K562 (cell line): ENCODE results near the gene TCEAL9.
"Not testable (repeated sequence)": the region's sequence is repeated elsewhere in the genome, so short reads cannot be mapped to it uniquely, and the experiment has no call there.

Experiments
- ELF1 ChIP-seq: fragments of 200-800 bp; sonication (Bioruptor generic); IDR thresholded peaks from 2 replicates; pipeline ENCODE4 v1.6.1; 2016; ENCODE audit warnings: missing genetic modification characterization, missing compliant biosample characterization
- ERF ChIP-seq: fragments of 450-650 bp; formaldehyde crosslinking; IDR thresholded peaks from 2 replicates; pipeline ENCODE4 v1.4.0; 2020; ENCODE audit warnings: mild to moderate bottlenecking, mixed read lengths
- ILK ChIP-seq: fragments of 450-650 bp; IDR thresholded peaks from 2 replicates; pipeline ENCODE4 v1.6.1; 2016; ENCODE audit warnings: missing genetic modification characterization, low read depth, mild to moderate bottlenecking, missing compliant biosample characterization, moderate library complexity, borderline replicate concordance
- NFRKB ChIP-seq: fragments of 450-650 bp; IDR thresholded peaks from 2 replicates; pipeline ENCODE4 v1.6.1; 2016; ENCODE audit warnings: low read depth
- POLR2A ChIP-seq: fragments of 450-650 bp; conservative IDR thresholded peaks from 2 replicates; pipeline ENCODE4 v1.6.1; 2016
- POLR2AphosphoS2 ChIP-seq: IDR thresholded peaks from 2 replicates; pipeline ENCODE4 v1.6.1; 2012; ENCODE audit warnings: low read length, improper control_type of control experiment
- POLR2AphosphoS5 ChIP-seq: IDR thresholded peaks from 2 replicates; pipeline ENCODE4 v1.6.1; 2011; ENCODE audit warnings: mild to moderate bottlenecking, low read depth, low read length, moderate library complexity; ENCODE audit not compliant: control insufficient read depth, insufficient read depth
- PRPF4 ChIP-seq: fragments of 200-400 bp; formaldehyde crosslinking; IDR thresholded peaks from one replicate; pipeline ENCODE4 v1.6.1; 2017; ENCODE audit warnings: low read length, low read depth, mild to moderate bottlenecking; ENCODE audit not compliant: insufficient read depth, poor library complexity, severe bottlenecking
- TBP ChIP-seq: optimal IDR thresholded peaks from 2 replicates; pipeline ENCODE3; 2011; ENCODE audit warnings: low read depth, low read length, improper control_type of control experiment
- TEAD2 ChIP-seq: fragments of 450-650 bp; IDR thresholded peaks from 2 replicates; pipeline ENCODE4 v1.6.1; 2016; ENCODE audit warnings: missing genetic modification characterization, control low read depth, missing compliant biosample characterization
- ZNF133 ChIP-seq: fragments of 250-450 bp; sonication (Bioruptor Pico); IDR thresholded peaks from 2 replicates; pipeline ENCODE4 v1.4.0; 2020; ENCODE audit warnings: mild to moderate bottlenecking
- ZNF232 ChIP-seq: sonication (generic); formaldehyde crosslinking; IDR thresholded peaks from 2 replicates; pipeline ENCODE4 v1.8.0; 2022; ENCODE audit warnings: mild to moderate bottlenecking, missing genetic modification reagents
- TF ChIP-seq, protein P1 (sequence below), 2 experiments: fragments of 450-650 bp; formaldehyde crosslinking in 1 of 2; IDR thresholded peaks; 2 replicates each; pipeline versions ENCODE4 v1.4.0 to v1.6.1; 2014 to 2020; ENCODE audit warnings: mild to moderate bottlenecking in 2 of 2, borderline replicate concordance in 1 of 2, low read depth in 1 of 2
- TF ChIP-seq, protein P2 (sequence below): sonication (generic); IDR thresholded peaks from 2 replicates; pipeline ENCODE4 v1.6.1; 2016

DNA sequence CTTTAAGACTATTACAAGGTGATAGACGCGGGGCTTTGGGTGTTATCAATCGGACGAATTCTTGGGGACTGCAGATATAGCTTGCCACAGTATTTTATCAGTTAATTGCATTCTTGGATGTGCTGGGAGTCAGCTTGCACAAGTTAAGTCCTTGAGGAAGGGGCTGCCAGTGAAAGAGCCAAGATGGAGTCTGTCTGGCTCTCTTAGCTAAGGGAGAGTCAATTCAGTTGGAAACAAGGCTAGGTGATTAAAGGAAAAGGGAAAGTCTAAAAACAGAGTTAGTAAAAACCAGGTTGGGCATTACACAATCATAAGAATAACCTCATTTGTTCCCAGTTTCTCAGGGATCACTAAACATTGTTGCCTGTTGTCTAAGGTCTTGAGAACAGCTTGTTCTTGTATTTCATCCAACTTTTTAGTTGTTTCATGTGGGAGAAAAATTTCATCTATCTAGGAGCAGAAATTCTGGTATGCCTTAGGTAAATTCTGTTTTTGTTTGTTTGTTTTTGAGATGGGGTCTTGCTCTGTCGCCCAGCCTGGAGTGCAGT is 29.1 kb downstream of the TCEAL9 start:
- TF ChIP-seq TBP; ZNF232 (CRISPR knock-in tag); POLR2AphosphoS5; ZNF133; ERF; POLR2AphosphoS2; ILK (tag); NFRKB; TEAD2 (tag); POLR2A; PRPF4; ELF1 (tag): not testable (repeated sequence)
- TF ChIP-seq, protein P1, sequence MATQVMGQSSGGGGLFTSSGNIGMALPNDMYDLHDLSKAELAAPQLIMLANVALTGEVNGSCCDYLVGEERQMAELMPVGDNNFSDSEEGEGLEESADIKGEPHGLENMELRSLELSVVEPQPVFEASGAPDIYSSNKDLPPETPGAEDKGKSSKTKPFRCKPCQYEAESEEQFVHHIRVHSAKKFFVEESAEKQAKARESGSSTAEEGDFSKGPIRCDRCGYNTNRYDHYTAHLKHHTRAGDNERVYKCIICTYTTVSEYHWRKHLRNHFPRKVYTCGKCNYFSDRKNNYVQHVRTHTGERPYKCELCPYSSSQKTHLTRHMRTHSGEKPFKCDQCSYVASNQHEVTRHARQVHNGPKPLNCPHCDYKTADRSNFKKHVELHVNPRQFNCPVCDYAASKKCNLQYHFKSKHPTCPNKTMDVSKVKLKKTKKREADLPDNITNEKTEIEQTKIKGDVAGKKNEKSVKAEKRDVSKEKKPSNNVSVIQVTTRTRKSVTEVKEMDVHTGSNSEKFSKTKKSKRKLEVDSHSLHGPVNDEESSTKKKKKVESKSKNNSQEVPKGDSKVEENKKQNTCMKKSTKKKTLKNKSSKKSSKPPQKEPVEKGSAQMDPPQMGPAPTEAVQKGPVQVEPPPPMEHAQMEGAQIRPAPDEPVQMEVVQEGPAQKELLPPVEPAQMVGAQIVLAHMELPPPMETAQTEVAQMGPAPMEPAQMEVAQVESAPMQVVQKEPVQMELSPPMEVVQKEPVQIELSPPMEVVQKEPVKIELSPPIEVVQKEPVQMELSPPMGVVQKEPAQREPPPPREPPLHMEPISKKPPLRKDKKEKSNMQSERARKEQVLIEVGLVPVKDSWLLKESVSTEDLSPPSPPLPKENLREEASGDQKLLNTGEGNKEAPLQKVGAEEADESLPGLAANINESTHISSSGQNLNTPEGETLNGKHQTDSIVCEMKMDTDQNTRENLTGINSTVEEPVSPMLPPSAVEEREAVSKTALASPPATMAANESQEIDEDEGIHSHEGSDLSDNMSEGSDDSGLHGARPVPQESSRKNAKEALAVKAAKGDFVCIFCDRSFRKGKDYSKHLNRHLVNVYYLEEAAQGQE (IDR thresholded peaks at IDR 0.05; ENCODE audit: borderline replicate concordance) = not testable (repeated sequence)
- TF ChIP-seq, protein P1 (CRISPR knock-in tag; IDR thresholded peaks at IDR 0.05; ENCODE audit: low read depth) = not testable (repeated sequence)
- TF ChIP-seq, protein P2, sequence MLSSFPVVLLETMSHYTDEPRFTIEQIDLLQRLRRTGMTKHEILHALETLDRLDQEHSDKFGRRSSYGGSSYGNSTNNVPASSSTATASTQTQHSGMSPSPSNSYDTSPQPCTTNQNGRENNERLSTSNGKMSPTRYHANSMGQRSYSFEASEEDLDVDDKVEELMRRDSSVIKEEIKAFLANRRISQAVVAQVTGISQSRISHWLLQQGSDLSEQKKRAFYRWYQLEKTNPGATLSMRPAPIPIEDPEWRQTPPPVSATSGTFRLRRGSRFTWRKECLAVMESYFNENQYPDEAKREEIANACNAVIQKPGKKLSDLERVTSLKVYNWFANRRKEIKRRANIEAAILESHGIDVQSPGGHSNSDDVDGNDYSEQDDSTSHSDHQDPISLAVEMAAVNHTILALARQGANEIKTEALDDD = not testable (repeated sequence)
